ENCODE results near the gene CNTN3. TPM values are rescaled to one million over a fixed set of nuclear protein-coding genes. Genes with fewer than 3 reads are reported as not detected.

The CNTN3 gene
- total RNA-seq, 3 donors from 2014 or later, result 3.6 to 12.2 (median 3.7) TPM

- Histone ChIP-seq H3K27ac (no peak overlapping the region), H3K9me3 (no peaks in the 10 kb centered on the region), H3K36me3 (no peaks in the 10 kb centered on the region), H3K4me1 (no peaks in the 10 kb centered on the region), H3K27me3 (no peaks in the 10 kb centered on the region), H3K4me3 (no peak overlapping the region)
- no peak for DNase-seq (ENCODE audit: low spot score in 2 of 2)
- intact Hi-C loops (cut with DNase I; ENCODE audit: low total_unique reads), result no loop called here
- no peak for TF ChIP-seq POLR2AphosphoS5 (IDR thresholded peaks at IDR 0.05)
- TF ChIP-seq CTCF (IDR thresholded peaks at IDR 0.05), result no peak
Observed at GRCh38 chr3:74584782-74585181, 29.7 kb downstream of the CNTN3 start.

DNA sequence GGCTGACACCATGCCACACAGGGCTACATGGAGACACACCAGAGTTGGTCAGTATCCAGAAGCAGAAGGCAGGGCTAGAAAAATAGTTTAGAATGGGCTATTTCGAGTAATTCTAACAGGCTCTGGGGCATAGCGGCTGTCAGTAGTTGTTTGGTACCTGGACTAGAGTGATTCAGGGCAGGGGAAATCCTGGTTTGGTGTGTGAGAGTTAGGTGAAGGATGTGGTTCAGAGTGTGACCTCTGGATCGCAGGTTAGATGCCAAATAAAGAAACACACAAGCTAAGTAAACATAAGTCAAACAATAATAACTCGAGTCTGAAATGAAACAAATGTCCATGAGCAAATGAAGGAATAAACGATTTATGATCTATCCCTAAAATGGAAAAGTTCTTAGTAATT lies 31.5 kb downstream of the CNTN3 start:
- no peak overlapping the region for H3K27ac ChIP-seq
- intact Hi-C loops (cut with DNase I; ENCODE audit: low total_unique reads), result no loop called here
- H3K9me3 ChIP-seq, result no peaks in the 10 kb centered on the region
- H3K36me3 ChIP-seq, result no peaks in the 10 kb centered on the region
- no peak for TF ChIP-seq POLR2A (IDR thresholded peaks at IDR 0.05)
- DNase-seq (ENCODE audit: low spot score in 2 of 2), result no peak
- no peaks in the 10 kb centered on the region for H3K27me3 ChIP-seq
- no peaks in the 10 kb centered on the region for H3K4me1 ChIP-seq
- H3K4me3 ChIP-seq, result no peak overlapping the region

DNA sequence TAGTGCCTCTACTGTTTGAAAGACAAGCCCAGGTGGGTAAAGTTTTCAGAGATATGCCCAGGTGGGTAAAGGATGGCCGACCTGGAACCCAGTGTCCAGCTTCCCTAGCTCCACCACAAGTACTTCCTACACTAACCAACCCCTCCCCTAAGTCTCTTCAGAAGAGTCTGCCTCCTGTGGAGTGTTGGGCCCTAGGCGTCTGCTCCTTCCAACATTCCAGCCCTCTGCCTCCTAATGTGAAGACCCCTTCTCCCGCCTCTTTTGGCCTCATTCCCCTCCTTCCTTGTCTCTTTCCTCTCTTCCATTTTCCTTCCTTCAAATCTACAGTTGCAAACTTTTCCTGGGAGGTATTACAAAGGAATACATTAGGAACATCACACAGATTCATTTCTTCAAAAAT lies 38.6 kb downstream of the CNTN3 start:
- Histone ChIP-seq H3K4me1 (no peaks in the 10 kb centered on the region), H3K27ac (no peak overlapping the region), H3K4me3 (no peak overlapping the region), H3K9me3 (no peaks in the 10 kb centered on the region), H3K27me3 (no peaks in the 10 kb centered on the region), H3K36me3 (no peaks in the 10 kb centered on the region)
- TF ChIP-seq POLR2AphosphoS5 (IDR thresholded peaks at IDR 0.05), result no peak
- no peak for TF ChIP-seq CTCF (IDR thresholded peaks at IDR 0.05)
- TF ChIP-seq POLR2A (IDR thresholded peaks at IDR 0.05), result no peak
- DNase-seq (ENCODE audit: low spot score in 2 of 2), result no peak
- intact Hi-C loops (cut with DNase I; ENCODE audit: low total_unique reads), result no loop called here

DNA sequence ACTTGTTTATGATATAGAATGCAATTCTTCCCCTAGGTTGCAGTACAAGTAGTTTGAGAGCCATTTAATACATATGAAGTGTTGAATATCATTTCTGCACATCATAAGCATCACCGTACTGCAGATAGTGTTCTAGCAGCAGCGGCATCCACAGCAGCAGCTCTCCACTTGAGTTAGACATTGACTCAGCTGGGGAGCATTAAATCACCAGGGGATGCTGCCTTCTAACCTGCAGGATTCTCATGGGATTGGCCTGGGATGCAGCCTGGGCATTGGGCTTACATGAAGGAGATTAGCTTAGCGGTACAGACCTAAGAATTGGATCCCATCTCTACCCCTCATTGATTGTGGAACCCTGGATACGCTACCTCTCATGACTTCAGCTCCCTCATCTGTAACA lies 43.3 kb downstream of the CNTN3 start:
- DNase-seq (ENCODE audit: low spot score in 2 of 2), result no peak
- H3K27ac ChIP-seq, result no peak overlapping the region
- H3K9me3 ChIP-seq, result peaks cover 0 to 5% of the 10 kb centered on the region in 2 donors
- H3K4me3 ChIP-seq, result no peak overlapping the region
- no peak for TF ChIP-seq POLR2AphosphoS5 (IDR thresholded peaks at IDR 0.05)
- no peaks in the 10 kb centered on the region for H3K27me3 ChIP-seq
- intact Hi-C loops (cut with DNase I; ENCODE audit: low total_unique reads), result no loop called here
- H3K4me1 ChIP-seq, result no peaks in the 10 kb centered on the region
- H3K36me3 ChIP-seq, result no peaks in the 10 kb centered on the region
